Activated CD8-positive, alpha-beta memory T cell treated with anti-CD3 and anti-CD28 coated beads, Interleukin-2, amount 10 ng/mL, durations not matched to agents 7 days and 5 days (primary cell): ENCODE results near the gene GSAP. TPM values are rescaled to one million over a fixed set of nuclear protein-coding genes. Genes with fewer than 3 reads are reported as not detected.
"Not testable (repeated sequence)": the region's sequence is repeated elsewhere in the genome, so short reads cannot be mapped to it uniquely, and the experiment has no call there.

Experiments
- ATAC-seq: fragments of 150-1000 bp; cut with Tn5 transposase; one replicate; pipeline ENCODE4 v1.10.0; 2021; ENCODE audit warnings: moderate library complexity
- CTCF ChIA-PET: fragments of 350-600 bp; sonication (Branson Sonifier 250); formaldehyde crosslinking; loops from one replicate; lab custom pipeline; 2021; ENCODE audit warnings: antibody characterized with exemption; lab: Charles Lee
- DNase-seq: peaks from one replicate; pipeline ENCODE4 v3.0.0-alpha.2; 2020
- H3K27ac Mint-ChIP-seq: one replicate; pipeline ENCODE4 v1.8.0; 2021; ENCODE audit warnings: mild to moderate bottlenecking, mixed read lengths
- H3K27me3 Mint-ChIP-seq: one replicate; pipeline ENCODE4 v1.8.0; 2021; ENCODE audit warnings: mixed read lengths
- H3K36me3 Mint-ChIP-seq: one replicate; pipeline ENCODE4 v1.8.0; 2021; ENCODE audit warnings: mild to moderate bottlenecking, mixed read lengths
- H3K4me1 Mint-ChIP-seq: one replicate; pipeline ENCODE4 v1.8.0; 2021; ENCODE audit warnings: mixed read lengths
- H3K4me3 Mint-ChIP-seq: one replicate; pipeline ENCODE4 v1.8.0; 2021; ENCODE audit warnings: mild to moderate bottlenecking, moderate library complexity, mixed read lengths
- H3K9me3 Mint-ChIP-seq: one replicate; pipeline ENCODE4 v1.8.0; 2022; ENCODE audit warnings: low read depth, mixed read lengths
- total RNA-seq, 2 experiments: library from RNA; stranded (reverse); gene quantifications; one replicate each; pipeline ENCODE4 v1.2.3, GENCODE V29; 2021

The GSAP gene
- total RNA-seq, 2 experiments from 2014 or later = 3.5 to 4.0 TPM

GRCh38 chr7:77290425-77290824, 125.7 kb downstream of the GSAP start:
- ATAC-seq = no peak
- no peak overlapping the region for H3K4me3 Mint-ChIP-seq
- H3K27me3 Mint-ChIP-seq = no peaks in the 10 kb centered on the region
- H3K36me3 Mint-ChIP-seq = peaks cover 7% of the 10 kb centered on the region
- CTCF ChIA-PET = no interaction called here
- H3K27ac Mint-ChIP-seq = no peak overlapping the region
- H3K4me1 Mint-ChIP-seq = no peaks in the 10 kb centered on the region
- peaks cover 2% of the 10 kb centered on the region for H3K9me3 Mint-ChIP-seq
- DNase-seq = no peak

- CTCF ChIA-PET = no interaction called here
- no peak for ATAC-seq
- peaks cover 7% of the 10 kb centered on the region for H3K36me3 Mint-ChIP-seq
These were observed 126.8 kb downstream of the GSAP start for GRCh38 chr7:77289387-77289786.

GRCh38 chr7:77288676-77289320, 127.4 kb downstream of the GSAP start:
- H3K4me3 Mint-ChIP-seq = no peak overlapping the region
- DNase-seq (no peak), ATAC-seq (no peak)
- H3K36me3 Mint-ChIP-seq = peaks cover 7% of the 10 kb centered on the region
- H3K4me1 Mint-ChIP-seq = no peaks in the 10 kb centered on the region
- peaks cover 2% of the 10 kb centered on the region for H3K9me3 Mint-ChIP-seq
- H3K27me3 Mint-ChIP-seq = no peaks in the 10 kb centered on the region
- CTCF ChIA-PET = no interaction called here
- no peak overlapping the region for H3K27ac Mint-ChIP-seq

More at GRCh38 chr7:77289387-77289786, 126.8 kb downstream of the GSAP start:
- H3K4me3 Mint-ChIP-seq = no peak overlapping the region
- no peak for DNase-seq
- peaks cover 2% of the 10 kb centered on the region for H3K9me3 Mint-ChIP-seq
- no peaks in the 10 kb centered on the region for H3K4me1 Mint-ChIP-seq
- no peak overlapping the region for H3K27ac Mint-ChIP-seq
- no peaks in the 10 kb centered on the region for H3K27me3 Mint-ChIP-seq

GRCh38 chr7:77284616-77285015, 131.5 kb downstream of the GSAP start:
- ATAC-seq = no peak
- Mint-ChIP-seq H3K4me3 (no peak overlapping the region), H3K27ac (no peak overlapping the region), H3K36me3 (peaks cover 7% of the 10 kb centered on the region), H3K27me3 (no peaks in the 10 kb centered on the region), H3K4me1 (no peaks in the 10 kb centered on the region), H3K9me3 (peaks cover 2% of the 10 kb centered on the region)
- no peak for DNase-seq
- CTCF ChIA-PET = no interaction called here

GRCh38 chr7:77284005-77284404, 132.1 kb downstream of the GSAP start:
- H3K27ac Mint-ChIP-seq = no peak overlapping the region
- no peak overlapping the region for H3K4me3 Mint-ChIP-seq
- H3K27me3 Mint-ChIP-seq = no peaks in the 10 kb centered on the region
- DNase-seq = no peak
- no peak for ATAC-seq
- CTCF ChIA-PET = no interaction called here
- peaks cover 2% of the 10 kb centered on the region for H3K9me3 Mint-ChIP-seq
- peaks cover 4% of the 10 kb centered on the region for H3K36me3 Mint-ChIP-seq
- no peaks in the 10 kb centered on the region for H3K4me1 Mint-ChIP-seq

- H3K9me3 Mint-ChIP-seq = peaks cover 2% of the 10 kb centered on the region
- no peaks in the 10 kb centered on the region for H3K4me1 Mint-ChIP-seq
- DNase-seq (no peak), ATAC-seq (no peak)
- no peak overlapping the region for H3K4me3 Mint-ChIP-seq
- no peaks in the 10 kb centered on the region for H3K27me3 Mint-ChIP-seq
- no peak overlapping the region for H3K27ac Mint-ChIP-seq
- CTCF ChIA-PET = no interaction called here
- peaks cover 6% of the 10 kb centered on the region for H3K36me3 Mint-ChIP-seq
These were observed 133.3 kb downstream of the GSAP start for GRCh38 chr7:77282897-77283296.

DNA sequence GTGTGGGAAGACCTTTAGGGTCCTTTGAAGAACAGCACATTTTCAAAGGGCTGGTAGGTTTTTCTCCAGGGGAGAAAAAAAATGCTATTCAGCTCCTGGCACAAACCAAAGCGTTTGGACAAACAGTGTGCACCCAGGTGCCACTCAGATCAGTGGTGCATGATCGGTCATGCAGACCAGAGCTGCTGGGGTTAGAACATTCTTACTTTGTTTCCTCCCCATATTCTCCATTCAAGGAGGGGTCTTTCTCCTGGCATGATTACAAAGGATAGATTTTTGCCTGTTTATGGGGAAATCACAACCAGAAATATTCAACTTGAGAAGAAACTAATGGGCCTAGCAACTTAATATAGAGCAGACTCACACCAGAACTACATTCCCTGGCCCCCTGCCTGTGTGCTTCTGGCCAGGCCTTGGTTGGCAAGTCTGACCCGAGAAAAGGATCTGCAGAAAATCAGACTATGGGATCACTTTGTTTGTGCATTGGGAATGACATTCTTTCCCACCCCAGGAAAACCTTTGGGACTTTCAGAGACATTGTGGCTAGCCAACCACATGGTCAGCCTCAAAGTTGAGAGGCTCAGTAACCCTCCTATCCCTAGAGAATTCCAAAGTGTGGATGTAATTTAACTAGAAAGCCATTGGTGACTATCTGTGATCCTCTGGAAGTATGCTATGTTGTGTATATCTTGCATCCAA, 134.2 kb downstream of the GSAP start:
- Mint-ChIP-seq H3K27ac (no peak overlapping the region), H3K27me3 (no peaks in the 10 kb centered on the region), H3K36me3 (peaks cover 4% of the 10 kb centered on the region), H3K4me1 (no peaks in the 10 kb centered on the region), H3K4me3 (no peak overlapping the region), H3K9me3 (peaks cover 2% of the 10 kb centered on the region)
- CTCF ChIA-PET = no interaction called here
- no peak for ATAC-seq
- no peak for DNase-seq

- H3K36me3 Mint-ChIP-seq = peaks cover 13% of the 10 kb centered on the region
- DNase-seq = no peak
- H3K4me1 Mint-ChIP-seq = peaks cover 13% of the 10 kb centered on the region
- no peaks in the 10 kb centered on the region for H3K9me3 Mint-ChIP-seq
- H3K27me3 Mint-ChIP-seq = no peaks in the 10 kb centered on the region
- peak; percentile 23 for ATAC-seq
- H3K27ac Mint-ChIP-seq = no peak overlapping the region
- CTCF ChIA-PET = interaction anchor here (1.5 to 1.7 kb wide), 2 partner anchors 29 to 56 kb away, joined by 4 to 6 read pairs; no protein-coding TSS in a partner anchor
- H3K4me3 Mint-ChIP-seq = no peak overlapping the region
These were observed 140.0 kb downstream of the GSAP start for GRCh38 chr7:77276120-77276519.

- H3K27me3 Mint-ChIP-seq, DNase-seq, H3K4me3 Mint-ChIP-seq, H3K27ac Mint-ChIP-seq, ATAC-seq, H3K9me3 Mint-ChIP-seq: not testable (repeated sequence)
- Mint-ChIP-seq H3K36me3 (peaks cover 13% of the 10 kb centered on the region), H3K4me1 (peaks cover 13% of the 10 kb centered on the region)
- CTCF ChIA-PET = interaction anchor here (1.5 to 1.7 kb wide), 2 partner anchors 28 to 56 kb away, joined by 4 to 6 read pairs; no protein-coding TSS in a partner anchor
These were observed 140.5 kb downstream of the GSAP start for GRCh38 chr7:77275663-77276062.

GRCh38 chr7:77271766-77272165, 144.4 kb downstream of the GSAP start:
- Mint-ChIP-seq H3K9me3 (no peaks in the 10 kb centered on the region), H3K4me1 (peaks cover 30% of the 10 kb centered on the region), H3K27ac (no peak overlapping the region), H3K4me3 (no peak overlapping the region), H3K27me3 (no peaks in the 10 kb centered on the region), H3K36me3 (peaks cover 24% of the 10 kb centered on the region)
- ATAC-seq (no peak), DNase-seq (no peak)
- CTCF ChIA-PET = interaction anchor here (2.9 kb wide), 1 partner anchor 25 kb away, joined by 10 read pairs; no protein-coding TSS in a partner anchor

DNA sequence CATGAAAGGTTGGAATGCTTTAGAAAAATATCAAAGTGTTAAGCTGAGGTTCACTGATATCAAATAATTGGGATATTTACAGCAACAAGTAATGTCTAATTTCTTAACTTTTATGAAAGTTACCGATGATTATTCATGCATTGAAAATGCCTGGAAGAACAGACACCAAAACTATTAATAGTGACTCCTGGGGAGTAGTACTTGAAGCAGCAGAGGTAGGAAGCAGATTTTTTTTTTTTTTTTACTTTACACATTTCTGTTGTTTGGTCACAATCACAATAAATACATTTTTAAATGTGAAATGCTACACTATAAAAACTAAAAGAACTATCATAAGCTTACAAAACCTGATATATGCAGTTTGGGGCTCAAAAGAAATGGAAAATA, 146.1 kb downstream of the GSAP start:
- CTCF ChIA-PET = interaction anchor here (0.7 to 2.9 kb wide), 2 partner anchors 12 to 23 kb away, joined by 3 to 10 read pairs; no protein-coding TSS in a partner anchor
- H3K9me3 Mint-ChIP-seq = no peaks in the 10 kb centered on the region
- no peaks in the 10 kb centered on the region for H3K27me3 Mint-ChIP-seq

GRCh38 chr7:77269360-77270093, 146.6 kb downstream of the GSAP start:
- ATAC-seq (no peak), DNase-seq (no peak)
- H3K9me3 Mint-ChIP-seq = no peaks in the 10 kb centered on the region
- H3K36me3 Mint-ChIP-seq = peaks cover 18% of the 10 kb centered on the region
- H3K27me3 Mint-ChIP-seq = no peaks in the 10 kb centered on the region
- H3K27ac Mint-ChIP-seq = no peak overlapping the region
- CTCF ChIA-PET = interaction anchor here (2.9 kb wide), 1 partner anchor 23 kb away, joined by 10 read pairs; no protein-coding TSS in a partner anchor
- H3K4me1 Mint-ChIP-seq = peaks cover 31% of the 10 kb centered on the region
- no peak overlapping the region for H3K4me3 Mint-ChIP-seq

More for the DNA sequence above, 146.1 kb downstream of the GSAP start:
- no peak overlapping the region for H3K4me3 Mint-ChIP-seq
- peaks cover 31% of the 10 kb centered on the region for H3K4me1 Mint-ChIP-seq
- no peak overlapping the region for H3K27ac Mint-ChIP-seq
- no peak for DNase-seq
- H3K36me3 Mint-ChIP-seq = peaks cover 19% of the 10 kb centered on the region
- no peak for ATAC-seq

DNA sequence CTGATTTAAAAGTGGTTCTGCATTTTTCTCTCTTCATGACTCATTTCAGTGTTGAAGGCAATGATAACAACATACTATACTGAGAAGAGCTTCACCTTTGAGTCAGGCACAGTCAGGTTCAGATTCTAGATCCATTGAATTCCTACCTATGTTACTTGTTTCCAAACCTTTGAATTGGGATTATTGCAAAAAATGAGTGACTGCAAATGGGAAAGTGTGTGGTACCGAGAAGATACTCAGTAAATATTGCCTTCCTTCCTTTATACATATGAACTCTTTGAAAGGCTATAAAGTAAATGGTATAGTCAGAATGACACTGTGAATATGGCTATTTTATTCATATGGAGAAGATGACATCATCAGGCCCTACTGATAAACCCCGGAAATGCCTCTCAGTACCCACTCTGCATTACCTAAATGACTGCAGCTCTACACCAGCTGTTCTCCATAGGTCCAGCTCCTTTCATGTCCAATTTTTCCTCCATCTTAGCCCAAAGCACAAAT, 149.8 kb downstream of the GSAP start:
- no peaks in the 10 kb centered on the region for H3K27me3 Mint-ChIP-seq
- ATAC-seq (peak; percentile 98), DNase-seq (peak; percentile 66)
- peaks cover 17% of the 10 kb centered on the region for H3K36me3 Mint-ChIP-seq
- no peaks in the 10 kb centered on the region for H3K9me3 Mint-ChIP-seq
- CTCF ChIA-PET = interaction anchor here (1.2 to 2.4 kb wide), 3 partner anchors 19 to 68 kb away, joined by 3 to 11 read pairs (median 8); no protein-coding TSS in a partner anchor
- no peak overlapping the region for H3K4me3 Mint-ChIP-seq
- H3K4me1 Mint-ChIP-seq = peaks cover 31% of the 10 kb centered on the region
- peak overlapping the region; percentile 65 for H3K27ac Mint-ChIP-seq
